HL-60 (cell line): ENCODE data around the gene SMAD5.

Source experiments
- CTCF ChIP-seq: IDR thresholded peaks from one replicate; pipeline ENCODE4 v1.5.1; 2011; ENCODE audit warnings: low read length, control low read depth, inconsistent platforms; ENCODE audit not compliant: insufficient read depth
- GABPA ChIP-seq: IDR thresholded peaks from 2 replicates; pipeline ENCODE4 v1.6.1; 2012; ENCODE audit warnings: low read depth
- POLR2AphosphoS5 ChIP-seq: IDR thresholded peaks from 2 replicates; pipeline ENCODE4 v1.6.1; 2012; ENCODE audit warnings: low read depth
- REST ChIP-seq: IDR thresholded peaks from 2 replicates; pipeline ENCODE4 v1.6.1; 2012; ENCODE audit warnings: low read depth; ENCODE audit not compliant: insufficient replicate concordance

- TF ChIP-seq CTCF, result no peak
- no peak for TF ChIP-seq POLR2AphosphoS5
- TF ChIP-seq REST, result no peak
- no peak for TF ChIP-seq GABPA
Measured at GRCh38 chr5:136153581-136154236, 21.1 kb downstream of the SMAD5 start.
